OCI-LY7 (cell line): ENCODE data around the gene PRMT9.

Experiments used
- EZH2phosphoT487 ChIP-seq: fragments of 200-600 bp; sonication (generic); IDR thresholded peaks from 2 replicates; pipeline ENCODE4 v1.6.1; 2018; ENCODE audit warnings: low read depth, borderline replicate concordance, mild to moderate bottlenecking, mixed run types, antibody characterized with exemption, low read length, moderate library complexity, mixed read lengths
- TF ChIP-seq, protein P1 (sequence below): fragments of 200-600 bp; sonication (generic); conservative IDR thresholded peaks from 2 replicates; pipeline ENCODE4 v1.5.1; 2014; ENCODE audit warnings: mild to moderate bottlenecking, antibody characterized with exemption, low read length, moderate library complexity, mixed read lengths

DNA sequence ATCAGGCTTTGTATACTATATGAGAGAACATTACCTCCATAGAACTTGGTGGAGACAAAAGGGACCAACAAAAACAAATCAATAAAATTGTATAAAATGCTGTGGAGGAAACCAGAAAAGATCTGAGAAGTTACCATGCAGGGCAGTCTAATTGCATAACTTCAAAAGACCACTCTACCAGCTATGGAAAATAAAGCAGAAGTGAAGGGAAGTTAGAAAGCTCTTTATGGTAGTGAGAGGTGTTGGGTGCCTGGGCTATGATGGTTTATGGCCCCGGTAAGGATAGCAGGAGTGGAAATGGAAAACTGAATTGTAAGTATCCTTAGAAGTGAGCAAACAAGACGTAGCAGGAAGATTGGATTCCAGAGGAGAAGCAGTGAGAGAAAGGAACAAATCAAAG, 63.6 kb downstream of the PRMT9 start:
- TF ChIP-seq, protein P1, sequence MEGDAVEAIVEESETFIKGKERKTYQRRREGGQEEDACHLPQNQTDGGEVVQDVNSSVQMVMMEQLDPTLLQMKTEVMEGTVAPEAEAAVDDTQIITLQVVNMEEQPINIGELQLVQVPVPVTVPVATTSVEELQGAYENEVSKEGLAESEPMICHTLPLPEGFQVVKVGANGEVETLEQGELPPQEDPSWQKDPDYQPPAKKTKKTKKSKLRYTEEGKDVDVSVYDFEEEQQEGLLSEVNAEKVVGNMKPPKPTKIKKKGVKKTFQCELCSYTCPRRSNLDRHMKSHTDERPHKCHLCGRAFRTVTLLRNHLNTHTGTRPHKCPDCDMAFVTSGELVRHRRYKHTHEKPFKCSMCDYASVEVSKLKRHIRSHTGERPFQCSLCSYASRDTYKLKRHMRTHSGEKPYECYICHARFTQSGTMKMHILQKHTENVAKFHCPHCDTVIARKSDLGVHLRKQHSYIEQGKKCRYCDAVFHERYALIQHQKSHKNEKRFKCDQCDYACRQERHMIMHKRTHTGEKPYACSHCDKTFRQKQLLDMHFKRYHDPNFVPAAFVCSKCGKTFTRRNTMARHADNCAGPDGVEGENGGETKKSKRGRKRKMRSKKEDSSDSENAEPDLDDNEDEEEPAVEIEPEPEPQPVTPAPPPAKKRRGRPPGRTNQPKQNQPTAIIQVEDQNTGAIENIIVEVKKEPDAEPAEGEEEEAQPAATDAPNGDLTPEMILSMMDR: no peak
- no peak for TF ChIP-seq EZH2phosphoT487
